HG03025 (cell line): ENCODE measurements around the gene PRKAB1.

Source experiments
- ATAC-seq: cut with Tn5 transposase; IDR thresholded peaks from one replicate; pipeline ENCODE4 v1.9.1; 2021; ENCODE audit warnings: mild to moderate bottlenecking, moderate library complexity; ENCODE audit not compliant: unreplicated experiment, low FRiP score

Gene PRKAB1

DNA sequence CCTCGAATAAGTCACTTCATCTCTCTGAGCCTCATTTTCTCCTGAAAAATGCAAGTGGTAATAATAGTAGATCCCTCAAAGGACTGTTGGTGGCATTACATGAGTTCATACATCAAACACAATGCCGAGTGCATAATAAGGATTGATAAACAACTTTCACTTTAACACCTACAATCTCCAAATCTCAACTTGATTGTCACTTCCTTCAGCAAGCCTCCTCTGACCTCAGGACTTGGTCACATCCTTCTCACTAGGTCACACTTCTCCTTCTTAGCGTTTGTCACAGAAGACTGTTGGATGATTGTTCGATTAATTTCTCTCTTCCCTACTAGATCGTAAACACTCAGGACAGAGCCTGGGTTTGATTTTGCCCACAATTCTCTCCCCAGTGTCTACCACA, 7.9 kb upstream of the PRKAB1 start:
- no peak for ATAC-seq

DNA sequence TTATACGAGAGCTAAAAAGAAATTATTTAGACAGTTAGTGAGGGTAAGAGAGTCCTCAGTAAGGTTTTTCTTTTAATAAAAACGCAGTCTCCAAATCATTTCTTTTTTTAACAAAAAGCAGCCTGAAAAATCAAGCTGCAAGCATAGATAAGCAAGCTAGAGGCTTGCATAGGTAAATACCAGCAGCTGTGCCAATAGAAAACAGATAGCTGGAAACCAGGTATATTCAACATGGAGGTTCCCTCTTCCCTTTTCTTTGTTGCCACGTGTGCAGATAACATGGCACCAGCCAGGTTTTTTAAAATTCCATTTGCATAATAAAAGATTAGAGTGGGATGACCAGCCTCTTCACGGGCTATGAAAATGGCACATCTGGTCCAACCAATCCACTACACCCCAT, 6.1 kb upstream of the PRKAB1 start:
- ATAC-seq = no peak

DNA sequence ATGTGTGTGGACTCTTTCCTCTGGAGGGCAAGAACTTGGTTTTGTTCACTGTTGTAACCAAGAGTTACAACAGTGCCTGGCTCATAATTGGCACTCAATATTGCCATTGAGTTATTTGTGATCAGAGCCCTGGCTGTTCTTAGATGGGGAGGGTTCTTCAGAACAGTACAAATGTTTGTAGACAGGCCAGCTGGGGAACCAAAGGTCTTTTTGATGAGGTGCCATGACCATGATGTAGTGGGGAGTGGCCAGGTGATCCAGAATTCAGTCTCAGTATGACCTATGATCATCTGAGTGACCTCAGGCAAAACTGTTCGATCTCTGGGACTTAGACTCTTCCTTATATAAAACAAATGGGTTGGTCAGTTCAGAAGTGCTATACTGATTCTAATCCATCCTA, 3.3 kb upstream of the PRKAB1 start:
- no peak for ATAC-seq

DNA sequence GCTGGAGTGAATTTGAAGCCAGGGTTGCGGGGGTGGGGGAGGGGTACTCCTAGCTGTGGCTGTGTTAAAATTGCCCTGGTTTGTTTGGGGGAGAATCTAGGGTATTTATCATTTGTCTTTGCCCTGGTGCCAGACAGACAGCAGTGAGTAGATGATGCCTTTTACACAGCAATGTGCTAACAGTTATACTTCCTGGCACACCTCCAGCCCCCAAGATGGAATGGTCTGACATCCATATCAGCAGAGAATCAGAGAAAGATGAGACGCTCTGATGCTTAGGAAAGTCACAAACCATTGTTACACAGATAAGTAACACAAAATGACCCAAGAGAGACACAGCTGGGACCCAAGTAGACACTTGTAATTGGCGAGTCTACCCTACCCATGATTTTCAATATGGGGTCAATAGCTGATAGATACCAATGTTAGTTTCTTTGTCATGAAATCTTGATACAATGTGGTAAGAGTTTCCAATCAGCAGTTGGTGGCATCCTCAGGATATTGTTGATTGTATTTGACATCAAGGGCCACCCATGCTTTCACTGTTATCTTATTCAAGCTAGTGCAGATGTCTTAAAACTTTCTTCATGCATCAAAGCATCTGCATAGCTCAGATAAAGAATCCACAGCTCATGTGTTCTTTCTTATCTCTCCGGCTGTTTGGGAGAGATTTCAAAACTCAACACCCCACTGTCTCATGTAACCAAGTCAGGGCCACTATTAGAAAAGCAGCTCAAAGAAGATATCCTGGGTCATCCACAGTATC, 2.6 kb upstream of the PRKAB1 start:
- no peak for ATAC-seq

DNA sequence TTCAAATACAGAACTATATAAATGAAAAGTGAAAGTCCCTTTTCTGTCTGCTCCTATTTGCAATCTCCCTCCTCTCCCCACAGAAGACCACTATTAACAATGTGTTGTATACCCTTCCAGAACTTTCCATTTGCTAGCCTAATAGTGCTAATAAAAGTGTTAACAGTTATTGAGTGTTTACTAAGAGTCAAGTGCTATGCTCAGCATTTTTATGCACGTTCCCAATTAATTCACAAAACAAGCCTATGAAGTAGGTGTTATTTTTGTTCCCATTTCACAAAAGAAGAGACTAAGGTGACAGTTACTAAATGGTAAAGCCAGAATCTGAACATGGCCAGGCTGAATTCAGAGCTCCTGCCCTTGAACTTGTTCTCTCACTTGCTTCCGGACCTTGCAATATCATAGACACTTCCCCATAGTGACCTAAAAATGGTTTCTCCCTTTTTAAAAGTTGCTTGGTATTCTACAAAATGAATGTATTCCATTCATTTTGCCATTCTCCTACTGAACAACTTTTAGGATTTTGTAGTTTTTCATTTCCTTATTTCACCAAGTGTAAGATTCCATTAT, 1.6 kb upstream of the PRKAB1 start:
- no peak for ATAC-seq

DNA sequence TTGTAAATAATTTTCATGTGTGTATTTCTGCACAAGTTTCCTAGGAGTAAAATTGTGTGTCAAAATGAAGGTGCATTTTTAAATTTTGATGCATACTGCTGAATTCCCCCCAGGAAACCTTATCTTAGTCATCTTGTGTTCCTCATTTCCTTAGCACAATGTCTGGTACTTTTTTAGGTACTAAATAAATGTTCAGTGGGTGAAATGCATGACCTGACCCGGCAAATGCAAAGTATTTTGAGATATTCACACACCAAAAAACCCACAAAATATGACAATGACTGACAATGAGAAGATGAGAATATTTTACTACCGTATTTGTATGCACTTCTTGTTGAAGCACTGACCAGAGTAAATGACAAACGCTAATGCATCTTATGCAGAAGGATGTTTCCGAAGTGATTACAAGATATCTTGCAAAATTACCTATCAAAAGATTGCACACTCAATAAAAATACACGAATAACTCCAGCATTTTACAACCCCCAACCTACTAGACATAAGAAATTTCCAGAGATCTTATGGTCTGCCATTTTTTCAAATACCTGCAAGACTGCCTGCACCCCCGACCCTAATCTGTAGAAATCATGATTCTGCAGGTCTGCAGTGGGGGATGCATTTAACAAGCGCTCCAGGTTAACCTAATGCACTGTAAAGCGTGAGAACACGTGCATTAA, 895 bp upstream of the PRKAB1 start:
- ATAC-seq = peak; percentile 23

DNA sequence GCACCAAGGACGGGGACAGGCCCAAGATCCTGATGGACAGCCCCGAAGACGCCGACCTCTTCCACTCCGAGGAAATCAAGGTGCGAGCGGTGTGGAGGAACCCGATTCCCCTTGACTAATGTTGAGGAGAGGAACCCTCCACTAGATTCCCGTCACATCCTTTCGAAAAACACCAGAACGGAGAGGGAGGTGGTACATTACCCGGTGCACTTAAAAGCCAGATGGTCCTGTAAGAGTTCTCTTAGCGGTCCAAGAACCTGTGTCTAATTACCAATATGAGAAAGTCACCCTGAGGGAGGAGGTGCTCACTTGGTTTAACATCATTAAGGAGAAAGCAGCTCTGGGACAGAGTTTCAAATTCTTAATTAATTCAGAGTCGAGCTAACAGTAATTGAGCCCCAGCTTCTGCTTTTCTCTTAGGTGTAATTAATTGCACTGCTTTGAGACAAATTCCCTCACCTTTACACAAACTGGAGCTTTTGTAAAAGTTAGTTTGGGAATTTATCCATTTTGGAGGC, 450 bp downstream of the PRKAB1 start:
- peak; percentile 5 for ATAC-seq

DNA sequence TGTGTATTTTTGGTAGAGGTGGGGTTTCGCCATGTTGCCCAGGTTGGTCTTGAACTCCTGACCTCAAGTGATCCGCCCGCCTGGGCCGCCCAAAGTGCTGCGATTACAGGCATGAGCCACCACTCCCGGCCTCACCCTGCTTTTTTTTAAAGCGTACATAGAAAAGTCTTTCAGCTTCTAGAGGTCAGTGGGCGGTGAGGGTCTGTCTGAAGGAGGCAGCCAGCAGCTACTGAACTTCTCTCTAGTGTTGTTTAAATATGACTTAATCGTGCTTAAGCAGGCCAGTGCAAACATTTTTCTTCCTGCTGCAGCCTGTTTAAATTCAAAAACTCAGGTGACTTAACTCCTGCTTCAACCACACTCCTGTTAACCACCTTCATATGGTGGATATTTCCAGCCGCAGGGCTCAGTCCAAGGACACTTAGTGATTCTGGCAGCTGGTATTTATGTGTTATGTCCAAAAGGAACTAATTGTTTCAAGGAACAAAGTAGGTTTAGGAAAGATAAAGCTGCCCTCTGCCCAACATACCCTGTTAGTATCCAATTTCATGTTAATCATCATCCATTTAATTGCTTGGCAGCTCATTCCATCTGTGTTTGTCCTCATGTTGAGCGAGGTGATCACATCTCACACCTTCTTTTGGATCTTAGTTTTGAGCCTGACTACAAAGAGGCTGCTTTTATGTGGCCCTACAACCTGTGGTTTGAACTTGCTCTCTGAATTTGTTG, 2.0 kb downstream of the PRKAB1 start:
- no peak for ATAC-seq

DNA sequence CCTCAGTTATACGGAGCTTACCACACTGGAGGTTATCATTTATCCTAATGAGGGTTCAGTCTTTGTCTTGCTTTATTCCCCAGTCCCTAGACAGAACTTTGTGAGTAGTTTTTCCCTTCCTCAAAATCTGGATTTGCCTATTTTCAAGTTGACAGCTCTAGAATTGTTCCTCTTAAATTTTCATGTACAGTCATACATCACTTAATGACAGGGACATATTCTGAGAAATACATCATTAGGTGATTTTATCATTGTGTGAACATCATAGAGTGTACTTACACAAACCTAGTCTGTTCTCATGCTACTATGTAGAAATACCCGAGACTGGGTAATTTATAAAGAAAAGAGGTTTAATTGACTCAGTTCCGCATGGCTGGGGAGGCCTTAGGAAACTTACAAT, 3.1 kb downstream of the PRKAB1 start:
- ATAC-seq = no peak

DNA sequence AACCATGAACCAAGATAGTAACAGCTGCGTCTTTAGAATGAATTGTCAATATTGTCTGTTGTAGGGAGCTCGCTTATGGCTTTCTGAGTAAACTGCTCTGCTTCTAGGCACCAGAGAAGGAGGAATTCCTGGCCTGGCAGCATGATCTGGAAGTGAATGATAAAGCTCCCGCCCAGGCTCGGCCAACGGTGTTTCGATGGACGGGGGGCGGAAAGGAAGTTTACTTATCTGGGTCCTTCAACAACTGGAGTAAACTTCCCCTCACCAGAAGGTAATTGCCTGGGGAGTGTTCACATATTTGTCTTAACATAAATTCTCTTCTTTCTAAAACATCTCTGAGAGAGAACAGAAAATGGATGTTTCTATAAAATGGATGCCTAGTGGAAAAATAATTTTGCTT, 4.3 kb downstream of the PRKAB1 start:
- ATAC-seq = no peak

DNA sequence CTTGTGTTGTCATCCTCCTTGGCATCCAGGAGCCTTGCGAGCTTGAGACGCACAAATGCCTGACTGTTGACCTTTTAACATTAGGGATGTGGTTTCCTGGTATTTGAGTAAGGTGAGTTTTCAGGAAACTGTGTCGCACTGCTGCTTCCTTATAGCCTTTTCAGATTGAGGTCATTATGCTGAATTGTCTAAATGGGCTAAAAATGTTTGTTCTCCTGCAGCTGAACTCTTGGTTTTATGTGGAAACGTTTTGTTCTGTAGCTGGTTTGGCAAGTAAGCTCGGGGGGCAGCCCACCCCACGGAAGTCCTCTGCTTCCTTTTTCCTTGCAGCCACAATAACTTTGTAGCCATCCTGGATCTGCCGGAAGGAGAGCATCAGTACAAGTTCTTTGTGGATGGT, 5.7 kb downstream of the PRKAB1 start:
- ATAC-seq = no peak

DNA sequence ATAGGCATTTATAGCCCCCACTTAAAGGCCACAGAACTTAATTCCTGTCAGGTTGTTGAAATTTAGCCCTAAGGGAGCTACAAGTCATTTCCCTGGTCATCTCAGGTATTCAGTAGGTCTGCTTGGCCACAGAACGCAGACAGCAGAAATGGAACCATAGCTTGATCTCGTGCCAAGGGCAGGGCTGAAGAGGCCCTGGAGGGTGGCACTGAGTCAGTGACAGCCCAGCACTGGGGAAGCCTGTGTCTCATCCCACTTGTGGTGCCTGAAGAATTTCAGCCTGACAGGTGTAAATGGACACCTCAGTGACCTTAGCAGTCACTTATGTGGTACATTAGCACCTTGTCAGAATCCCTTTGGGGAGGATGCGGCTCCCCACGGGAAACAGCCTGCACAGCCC, 6.6 kb downstream of the PRKAB1 start:
- no peak for ATAC-seq

DNA sequence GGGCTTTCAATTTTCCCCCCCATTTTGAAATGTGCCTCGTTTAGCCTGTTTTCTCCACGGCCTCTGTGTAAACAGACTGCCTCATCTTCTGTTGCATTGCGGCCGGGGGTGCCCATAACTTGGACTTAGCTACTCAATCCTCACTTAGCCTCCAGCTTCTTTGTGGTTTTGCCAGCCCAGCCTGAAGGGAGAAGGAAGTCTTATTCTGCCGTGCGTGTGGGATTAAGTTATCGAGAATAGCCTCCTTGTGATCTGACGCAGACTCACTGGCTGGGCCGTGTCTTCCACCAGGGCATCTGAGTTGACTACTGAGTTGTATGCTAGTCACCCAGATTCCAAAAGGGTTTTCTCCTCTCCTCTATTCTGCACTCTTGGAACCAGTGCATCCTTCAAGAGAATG, 8.1 kb downstream of the PRKAB1 start:
- ATAC-seq = no peak

DNA sequence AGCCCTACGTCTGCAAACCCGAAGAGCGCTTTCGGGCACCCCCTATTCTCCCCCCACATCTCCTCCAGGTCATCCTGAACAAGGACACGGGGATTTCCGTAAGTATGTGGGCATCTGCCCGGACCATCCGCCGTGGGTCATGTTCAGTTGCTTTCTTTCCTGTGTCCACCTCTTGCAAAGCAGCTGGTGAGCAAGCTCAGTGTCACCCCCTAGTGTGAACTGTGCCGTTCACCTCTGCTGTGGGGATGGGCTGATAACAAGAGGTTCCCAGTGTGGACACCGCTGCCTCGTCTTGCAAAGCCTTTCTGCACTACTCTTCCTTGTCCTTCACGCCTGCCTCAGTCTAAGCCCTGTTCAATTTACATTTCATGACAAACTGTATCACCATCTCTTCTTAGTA, 8.6 kb downstream of the PRKAB1 start:
- no peak for ATAC-seq

DNA sequence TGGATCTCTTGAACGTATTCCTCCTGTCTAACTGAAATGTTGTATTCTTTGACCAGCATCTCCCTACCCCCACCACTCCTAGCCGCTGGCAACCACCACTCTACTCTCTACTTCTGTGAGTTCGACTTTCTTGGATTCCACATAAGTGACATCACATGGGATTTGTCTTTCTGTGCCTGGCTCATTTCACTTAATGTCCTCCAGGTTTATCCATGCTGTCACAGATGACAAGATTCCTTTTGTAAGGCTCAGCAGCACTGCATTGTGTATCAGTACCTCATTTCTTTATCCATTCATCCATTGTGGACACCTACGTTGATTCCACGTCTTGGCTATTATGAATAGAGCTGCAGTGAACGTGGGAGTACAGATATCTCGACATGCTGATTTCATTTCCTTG, 10.5 kb downstream of the PRKAB1 start:
- no peak for ATAC-seq

DNA sequence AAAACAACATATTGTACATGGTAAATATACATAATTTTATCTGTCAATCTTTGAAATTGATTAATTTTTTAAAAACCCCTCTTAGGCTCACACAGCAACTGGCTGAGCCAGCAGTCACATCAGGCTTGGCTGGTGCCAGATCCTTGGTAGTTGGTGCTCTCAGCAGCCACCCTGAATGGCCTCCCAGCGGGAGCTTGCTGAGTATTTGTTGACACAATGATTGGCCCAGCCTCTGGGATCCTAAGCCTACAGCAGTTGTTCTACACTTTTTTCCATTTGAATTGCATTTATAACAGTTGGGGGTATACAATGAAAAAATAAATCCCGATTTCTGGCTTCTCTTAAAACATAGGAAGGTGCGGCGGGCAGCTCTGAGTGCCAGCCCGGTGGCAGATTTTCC, 11.1 kb downstream of the PRKAB1 start:
- no peak for ATAC-seq

DNA sequence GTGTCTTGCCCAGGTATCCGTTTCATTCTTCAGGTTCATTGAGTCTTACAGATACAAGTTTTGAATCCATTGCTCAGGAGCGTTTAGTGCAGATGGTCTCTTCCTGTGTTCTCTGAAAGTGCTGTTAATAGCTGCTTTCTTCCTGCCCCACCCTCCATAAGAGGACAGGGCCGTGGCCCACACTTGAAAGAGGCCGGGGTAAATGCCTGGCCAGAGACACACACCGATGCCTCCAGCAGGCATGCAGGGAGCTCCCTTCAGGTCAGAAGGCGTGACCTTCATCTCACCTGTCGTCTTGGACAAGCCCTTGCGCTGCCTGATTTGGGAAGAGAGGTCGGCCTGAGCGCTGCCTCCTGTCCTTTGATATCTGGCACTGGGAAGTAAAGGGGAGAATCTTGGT, 11.6 kb downstream of the PRKAB1 start:
- ATAC-seq = no peak

DNA sequence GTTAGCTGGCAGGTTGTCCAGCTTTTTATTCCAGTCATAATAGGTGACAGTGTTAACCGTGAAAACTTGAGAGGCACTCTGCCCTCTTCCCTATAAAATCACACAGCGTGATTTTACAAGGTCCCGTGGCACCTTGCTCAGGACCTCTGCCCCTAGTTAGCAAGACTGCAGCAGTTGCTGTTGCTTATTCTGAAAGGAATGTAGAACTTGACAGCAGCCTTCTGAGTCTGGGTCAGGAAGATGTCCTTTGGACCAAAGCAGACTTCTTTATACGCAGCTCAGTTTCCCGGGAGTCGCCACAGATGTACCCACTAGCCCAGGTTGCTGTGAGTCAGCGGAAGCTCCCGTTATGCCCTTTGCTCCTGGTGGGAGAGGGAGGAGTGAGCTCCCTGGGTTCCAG, 13.2 kb downstream of the PRKAB1 start:
- ATAC-seq = no peak

DNA sequence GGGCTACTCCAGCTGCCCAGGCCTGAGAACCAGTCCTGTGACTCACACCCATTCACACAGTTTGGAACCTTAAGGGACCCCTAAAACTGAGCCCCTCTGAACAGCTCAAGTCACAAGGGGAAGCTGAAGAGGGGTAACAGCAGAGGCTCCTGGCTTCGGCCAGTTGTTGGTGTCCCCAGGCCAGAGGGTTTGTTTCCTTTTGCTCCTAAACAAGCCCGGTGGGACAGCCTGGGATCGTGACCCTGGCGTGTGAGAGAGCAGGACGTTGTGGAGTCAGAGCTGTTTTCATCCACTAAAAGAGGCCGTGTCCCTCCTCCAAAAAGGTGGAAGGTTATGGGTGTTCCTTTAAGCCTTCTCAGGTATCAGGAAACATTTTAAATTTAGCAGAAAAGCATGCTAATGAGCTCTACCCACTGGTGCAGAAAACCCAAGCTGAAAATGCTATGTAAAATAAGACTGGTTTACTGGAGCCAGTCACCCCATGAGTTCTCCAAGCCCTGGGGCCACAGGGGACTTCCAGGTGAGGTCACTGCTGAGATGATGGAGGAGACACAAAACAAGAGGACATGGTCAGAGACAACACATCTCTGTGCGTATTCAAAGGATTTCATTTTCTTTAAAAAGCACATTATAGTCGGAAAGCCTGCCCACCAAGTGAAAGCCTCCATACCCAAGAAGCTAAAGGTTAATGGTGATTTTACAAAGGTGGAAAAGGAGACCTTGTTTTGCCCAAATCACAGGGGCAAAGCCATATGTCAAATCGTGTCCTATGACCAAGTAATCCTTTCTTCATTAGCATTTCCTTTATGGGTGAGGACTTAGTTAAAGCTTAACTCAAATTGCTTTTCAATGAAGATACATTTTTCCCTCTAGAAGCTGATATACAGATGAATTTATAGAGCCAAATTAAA, 14.1 kb downstream of the PRKAB1 start:
- no peak for ATAC-seq

DNA sequence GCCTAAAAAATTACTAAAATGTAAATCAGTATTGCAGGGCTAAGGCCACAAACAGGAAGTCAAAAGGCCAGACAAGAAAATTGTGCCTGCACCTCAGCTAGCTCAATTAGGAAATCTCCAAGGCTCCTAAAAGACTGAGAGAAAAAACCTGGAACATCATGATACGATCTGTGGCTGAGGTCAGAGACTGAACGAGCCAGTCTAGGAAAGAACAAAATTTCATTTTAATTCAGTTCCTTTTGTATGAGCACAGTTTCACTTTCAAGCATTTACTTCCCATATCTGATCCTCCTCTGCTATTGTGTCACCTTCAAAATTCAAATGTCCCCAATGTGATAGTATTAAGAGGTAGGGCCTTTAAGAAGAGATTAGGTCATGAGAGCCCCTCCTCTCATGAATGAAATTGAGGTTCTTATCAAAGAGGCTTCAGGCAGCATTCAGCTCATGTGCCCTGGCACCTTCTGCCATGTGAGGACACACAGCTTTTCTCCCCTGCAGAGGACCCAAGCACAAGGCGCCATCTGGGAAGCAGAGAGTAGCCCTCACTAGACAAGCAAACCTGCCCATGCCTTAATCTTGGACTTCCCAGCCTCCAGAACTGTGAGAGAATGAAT, 14.8 kb downstream of the PRKAB1 start:
- ATAC-seq = no peak
